ENCODE measurements around the gene ACTN1.

- TF ChIP-seq CTCF (IDR thresholded peaks at IDR 0.05; ENCODE audit: poor library complexity) (no peak), EZH2 (IDR thresholded peaks at IDR 0.05; ENCODE audit: borderline replicate concordance) (no peak)
These were observed 39.8 kb downstream of the ACTN1 start for GRCh38 chr14:68939181-68939892.

Data from hepatocyte (in vitro differentiated cells).